Ovary (tissue), 9 donors: ENCODE results near the gene ARHGAP33. TPM values are rescaled to one million over a fixed set of nuclear protein-coding genes. Genes with fewer than 3 reads are reported as not detected.
A peak's percentile ranks its signal among the peaks of the same experiment; 100 is the strongest.

Source experiments
- DNase-seq, 5 donors: peaks; one replicate each; pipeline ENCODE4 v3.0.0-alpha.2; 2019 to 2020
- H3K27ac ChIP-seq, 2 donors: fragments of 200-600 bp; one replicate each; pipeline versions ENCODE4 v1.5.1 to v1.8.0; 2019 to 2022
- H3K27me3 ChIP-seq: fragments of 200-600 bp; one replicate; pipeline ENCODE4 v1.8.0; 2022
- H3K36me3 ChIP-seq: fragments of 200-600 bp; sonication (generic); one replicate; pipeline ENCODE4 v1.5.1; 2019
- H3K4me1 ChIP-seq: one replicate; pipeline ENCODE4 v1.8.1; 2013; ENCODE audit warnings: mild to moderate bottlenecking, moderate library complexity; ENCODE audit not compliant: insufficient read depth
- H3K4me3 ChIP-seq: fragments of 200-600 bp; sonication (generic); one replicate; pipeline ENCODE4 v1.5.1; 2017
- H3K9me3 ChIP-seq, 2 donors: fragments of 200-600 bp in 1 of 2; sonication (generic) in 1 of 2; one replicate each; pipeline versions ENCODE4 v1.5.1 to v1.8.1; 2013 to 2019; ENCODE audit warnings: mild to moderate bottlenecking in 1 of 2, moderate library complexity in 1 of 2
- CTCF ChIP-seq, 3 donors: fragments of 450-650 bp in 2 of 3; fragments of 200-600 bp in 1 of 3; IDR thresholded peaks; one replicate each; pipeline versions ENCODE4 v1.5.1 to v1.8.0; 2016 to 2022; ENCODE audit warnings: antibody characterized with exemption in 3 of 3, mild to moderate bottlenecking in 1 of 3
- EP300 ChIP-seq: sonication (generic); formaldehyde crosslinking; IDR thresholded peaks from one replicate; pipeline ENCODE4 v1.6.1; 2017; ENCODE audit warnings: antibody characterized with exemption
- POLR2A ChIP-seq: fragments of 450-650 bp; IDR thresholded peaks from one replicate; pipeline ENCODE4 v1.6.1; 2017; ENCODE audit warnings: antibody characterized with exemption, mild to moderate bottlenecking, moderate library complexity
- WGBS, 3 donors: extraction: QIAGEN DNeasy Blood & Tissue Kit in 1 of 3; methylation state at CpG; one replicate each; pipeline versions ENCODE4 v1.1.5 to v1.1.7; 2013 to 2017; 5-methylcytosine and 5-hydroxymethylcytosine counted together
- intact Hi-C, 4 donors: fragments of 100-400 bp; cut with DNase I; formaldehyde crosslinking; loops; one replicate each; pipeline versions ENCODE4 v1.11.0 to v1.15.1; 2022 to 2023
- polyA plus RNA-seq, 2 donors: library from polyadenylated mRNA; stranded (reverse); fragments of 200-250 nt in 1 of 2; fragments of 350-450 nt in 1 of 2; fragmentation: Illumina TruSeq in 1 of 2; extraction: RNeasy Lipid Tissue Mini Kit (QIAGEN cat#74804) in 1 of 2; gene quantifications; one replicate each; pipeline ENCODE4 v1.2.3, GENCODE V29; 2013 to 2014
- total RNA-seq, 7 donors: library from RNA; depleted of rRNA in 2 of 7; stranded (reverse); fragments of >200 nt in 2 of 7; fragmentation: NEBNext Ultra II Directional in 3 of 7; extraction: Animal tissue kit (Norgen Biotek cat#: 25700) in 3 of 7; gene quantifications; one replicate each; pipeline versions ENCODE4 v1.1.0 to v1.2.4, GENCODE V29; 2016 to 2023
- donor health status: DM: no; HTN: no; CAD: no; lungs with moderate emphysema.
- donor health status: DM: no; HTN: no; CAD: no.
- donor health status: Bipolar disorder and iron deficiency.
- donor health status: DM: yes; HTN: yes; CAD: no.
- donor health status: DM: no; HTN: no; CAD: no.
- donor health status: DM: yes; HTN: yes; CAD: no.

Gene ARHGAP33
- total and polyA plus RNA-seq, 9 donors, result 0.95 to 52.7 (median 32.7) TPM

GRCh38 chr19:35789195-35789977, 14.0 kb downstream of the ARHGAP33 start:
- 72 to 90% (median 83%) methylated on average over 7 to 11 of the region's 11 CpGs for WGBS, 3 donors
- intact Hi-C loops, result loop anchor here in 1 of 4 donors (10.0 kb wide), 1 partner anchor 135 kb away; no protein-coding TSS in a partner anchor
- TF ChIP-seq POLR2A (no peak), EP300 (no peak), CTCF (IDR thresholded peaks at IDR 0.05) (no peak)
- Histone ChIP-seq H3K36me3 (no peaks in the 10 kb centered on the region), H3K4me1 (no peaks in the 10 kb centered on the region), H3K27ac (no peak overlapping the region), H3K27me3 (no peaks in the 10 kb centered on the region), H3K4me3 (no peak overlapping the region), H3K9me3 (no peaks in the 10 kb centered on the region)
- DNase-seq, result no peak

DNA sequence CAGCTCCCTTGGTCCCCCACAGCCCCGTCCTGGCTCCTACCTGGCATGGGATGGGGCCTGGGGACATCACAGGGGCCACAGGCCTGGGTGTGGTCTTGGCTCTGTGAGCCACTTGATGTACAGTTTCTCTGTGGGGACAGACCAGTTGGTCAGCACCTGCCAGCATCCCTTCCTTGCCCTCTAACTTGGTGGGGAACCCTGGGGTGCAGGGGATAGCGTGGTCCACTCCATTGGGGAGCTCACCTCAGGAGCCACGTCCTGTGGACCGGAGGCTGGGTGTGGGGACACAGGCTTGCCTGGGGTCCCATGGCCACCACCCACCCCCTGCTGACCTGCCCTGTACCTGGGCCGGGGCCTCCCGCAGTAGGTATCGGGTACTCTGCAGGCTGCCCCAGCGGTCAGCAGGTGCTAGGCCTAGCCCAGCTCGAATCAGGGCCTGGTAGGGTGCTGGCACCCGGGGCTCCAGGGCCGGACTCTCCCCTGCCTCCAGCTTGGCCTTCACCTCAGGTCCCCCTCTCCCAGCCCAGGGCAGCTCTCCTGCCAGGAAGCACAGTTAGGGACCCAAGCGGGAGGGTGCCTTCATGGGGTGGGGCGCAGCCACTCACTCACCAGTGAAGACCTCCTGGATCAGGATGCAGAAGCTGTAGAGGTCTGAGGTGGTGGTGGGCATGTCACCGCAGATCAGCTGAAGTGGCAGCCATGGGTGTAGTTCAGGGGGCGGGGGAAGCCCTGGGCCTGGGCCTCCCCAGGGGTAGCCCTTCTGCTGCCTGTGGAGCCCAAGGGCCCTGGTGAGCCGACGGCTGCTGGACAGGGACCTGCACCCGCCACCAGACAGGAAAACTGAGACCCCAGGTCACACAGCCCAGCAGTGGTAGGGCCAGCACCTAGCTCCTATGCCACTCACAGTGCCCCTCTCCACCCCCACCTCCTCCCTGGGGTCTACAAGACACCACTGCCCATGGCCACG, 14.9 kb downstream of the ARHGAP33 start:
- H3K36me3 ChIP-seq, result no peaks in the 10 kb centered on the region
- no peak overlapping the region for H3K4me3 ChIP-seq
- intact Hi-C loops, result loop anchor here in 1 of 4 donors (10.0 kb wide), 1 partner anchor 135 kb away; no protein-coding TSS in a partner anchor
- DNase-seq, result no peak
- TF ChIP-seq POLR2A (no peak), CTCF (IDR thresholded peaks at IDR 0.05) (no peak), EP300 (no peak)
- 78 to 79% (median 79%) methylated on average over 15 to 19 of the region's 19 CpGs for WGBS, 3 donors
- no peaks in the 10 kb centered on the region for H3K4me1 ChIP-seq
- no peaks in the 10 kb centered on the region for H3K9me3 ChIP-seq
- no peaks in the 10 kb centered on the region for H3K27me3 ChIP-seq
- no peak overlapping the region for H3K27ac ChIP-seq

DNA sequence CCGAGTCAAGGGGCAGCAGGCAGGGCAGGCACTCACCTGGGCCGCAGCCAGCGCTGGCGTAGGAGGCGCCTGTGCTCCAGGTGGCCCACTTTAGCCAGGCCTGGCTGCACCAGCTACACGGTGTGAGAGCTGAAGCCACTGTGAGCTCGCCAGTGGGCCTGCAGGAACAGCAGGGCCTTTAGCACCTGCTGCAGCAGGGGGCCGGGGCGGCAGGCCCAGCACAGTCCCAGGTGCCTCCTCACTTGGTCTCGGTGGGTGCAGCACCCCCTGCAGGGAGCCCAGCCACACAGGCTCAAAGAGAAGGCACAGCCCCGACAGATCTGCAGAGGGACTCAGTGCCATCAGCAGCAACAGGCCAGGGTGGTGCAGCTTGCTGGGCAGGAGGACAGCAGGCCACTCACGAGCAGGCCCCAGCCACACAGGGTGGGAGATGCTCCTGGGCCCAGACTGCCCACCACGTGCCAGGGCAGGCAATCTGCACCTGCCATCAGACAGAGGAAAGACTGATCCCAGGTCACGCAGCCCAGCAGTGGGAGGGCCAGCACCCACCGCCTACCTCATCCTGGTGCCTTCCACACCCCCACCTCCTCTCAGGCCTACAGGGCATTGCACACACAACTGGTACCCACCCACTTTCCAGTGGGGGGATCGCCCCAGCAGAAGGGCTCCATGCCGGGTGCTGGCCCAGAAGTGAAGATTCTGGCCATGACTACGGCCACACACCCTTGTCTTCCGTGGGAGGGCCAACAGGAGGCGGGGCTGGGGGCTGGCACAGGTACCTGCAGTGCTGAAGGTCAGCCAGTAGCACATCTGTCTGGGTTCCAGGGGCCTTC, 15.8 kb downstream of the ARHGAP33 start:
- WGBS, 3 donors, result 40 to 50% (median 44%) methylated on average over 18 to 20 of the region's 20 CpGs
- no peaks in the 10 kb centered on the region for H3K4me1 ChIP-seq
- no peaks in the 10 kb centered on the region for H3K27me3 ChIP-seq
- intact Hi-C loops, result no loop called here
- no peak for TF ChIP-seq EP300
- TF ChIP-seq POLR2A, result no peak
- no peak for TF ChIP-seq CTCF (IDR thresholded peaks at IDR 0.05)
- H3K9me3 ChIP-seq, result no peaks in the 10 kb centered on the region
- H3K27ac ChIP-seq, result no peak overlapping the region
- peak in 1 of 5 donors; percentile 40 for DNase-seq
- no peak overlapping the region for H3K4me3 ChIP-seq
- no peaks in the 10 kb centered on the region for H3K36me3 ChIP-seq

DNA sequence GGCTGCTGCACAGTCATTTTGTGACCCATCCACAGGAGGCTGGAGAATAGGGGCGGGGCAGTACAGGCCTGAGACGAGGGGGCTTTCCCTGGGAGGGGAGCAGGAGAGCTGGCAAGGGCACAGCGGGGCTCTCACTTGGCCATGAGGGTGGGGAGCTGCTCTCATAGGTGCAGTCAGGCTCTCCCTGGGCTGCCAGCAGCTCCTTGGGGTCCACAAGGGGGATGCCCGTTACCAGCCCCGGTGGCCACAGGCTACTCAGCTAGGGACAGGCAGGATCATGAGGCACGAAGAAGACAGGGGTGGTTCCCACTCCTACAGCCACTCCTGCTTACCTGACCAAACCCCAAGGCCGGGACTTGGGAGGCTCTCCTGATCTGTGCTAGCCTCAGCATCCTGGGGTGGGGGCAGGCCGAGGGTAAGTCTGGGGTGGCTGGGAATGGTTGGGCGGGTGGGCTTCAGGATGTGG, 16.5 kb downstream of the ARHGAP33 start:
- H3K27ac ChIP-seq, result no peak overlapping the region
- no peak overlapping the region for H3K4me3 ChIP-seq
- WGBS, 3 donors, result 82 to 91% (median 90%) methylated on average over 7 to 9 of the region's 9 CpGs
- no peaks in the 10 kb centered on the region for H3K4me1 ChIP-seq
- intact Hi-C loops, result no loop called here
- no peaks in the 10 kb centered on the region for H3K9me3 ChIP-seq
- H3K27me3 ChIP-seq, result no peaks in the 10 kb centered on the region
- DNase-seq, result no peak
- no peaks in the 10 kb centered on the region for H3K36me3 ChIP-seq
- no peak for TF ChIP-seq CTCF (IDR thresholded peaks at IDR 0.05)
- no peak for TF ChIP-seq EP300
- no peak for TF ChIP-seq POLR2A
